GM19193 (cell line): Measurements from ENCODE around the gene ATXN2L.
A peak's percentile ranks its signal among the peaks of the same experiment; 100 is the strongest.

Experiments
- POLR2A ChIP-seq: IDR thresholded peaks from 4 replicates; pipeline ENCODE4 v1.6.1; 2011; ENCODE audit not compliant: insufficient read depth, insufficient read length; ENCODE audit errors: extremely low read depth

ATXN2L gene, protein sequence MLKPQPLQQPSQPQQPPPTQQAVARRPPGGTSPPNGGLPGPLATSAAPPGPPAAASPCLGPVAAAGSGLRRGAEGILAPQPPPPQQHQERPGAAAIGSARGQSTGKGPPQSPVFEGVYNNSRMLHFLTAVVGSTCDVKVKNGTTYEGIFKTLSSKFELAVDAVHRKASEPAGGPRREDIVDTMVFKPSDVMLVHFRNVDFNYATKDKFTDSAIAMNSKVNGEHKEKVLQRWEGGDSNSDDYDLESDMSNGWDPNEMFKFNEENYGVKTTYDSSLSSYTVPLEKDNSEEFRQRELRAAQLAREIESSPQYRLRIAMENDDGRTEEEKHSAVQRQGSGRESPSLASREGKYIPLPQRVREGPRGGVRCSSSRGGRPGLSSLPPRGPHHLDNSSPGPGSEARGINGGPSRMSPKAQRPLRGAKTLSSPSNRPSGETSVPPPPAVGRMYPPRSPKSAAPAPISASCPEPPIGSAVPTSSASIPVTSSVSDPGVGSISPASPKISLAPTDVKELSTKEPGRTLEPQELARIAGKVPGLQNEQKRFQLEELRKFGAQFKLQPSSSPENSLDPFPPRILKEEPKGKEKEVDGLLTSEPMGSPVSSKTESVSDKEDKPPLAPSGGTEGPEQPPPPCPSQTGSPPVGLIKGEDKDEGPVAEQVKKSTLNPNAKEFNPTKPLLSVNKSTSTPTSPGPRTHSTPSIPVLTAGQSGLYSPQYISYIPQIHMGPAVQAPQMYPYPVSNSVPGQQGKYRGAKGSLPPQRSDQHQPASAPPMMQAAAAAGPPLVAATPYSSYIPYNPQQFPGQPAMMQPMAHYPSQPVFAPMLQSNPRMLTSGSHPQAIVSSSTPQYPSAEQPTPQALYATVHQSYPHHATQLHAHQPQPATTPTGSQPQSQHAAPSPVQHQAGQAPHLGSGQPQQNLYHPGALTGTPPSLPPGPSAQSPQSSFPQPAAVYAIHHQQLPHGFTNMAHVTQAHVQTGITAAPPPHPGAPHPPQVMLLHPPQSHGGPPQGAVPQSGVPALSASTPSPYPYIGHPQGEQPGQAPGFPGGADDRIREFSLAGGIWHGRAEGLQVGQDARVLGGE

DNA sequence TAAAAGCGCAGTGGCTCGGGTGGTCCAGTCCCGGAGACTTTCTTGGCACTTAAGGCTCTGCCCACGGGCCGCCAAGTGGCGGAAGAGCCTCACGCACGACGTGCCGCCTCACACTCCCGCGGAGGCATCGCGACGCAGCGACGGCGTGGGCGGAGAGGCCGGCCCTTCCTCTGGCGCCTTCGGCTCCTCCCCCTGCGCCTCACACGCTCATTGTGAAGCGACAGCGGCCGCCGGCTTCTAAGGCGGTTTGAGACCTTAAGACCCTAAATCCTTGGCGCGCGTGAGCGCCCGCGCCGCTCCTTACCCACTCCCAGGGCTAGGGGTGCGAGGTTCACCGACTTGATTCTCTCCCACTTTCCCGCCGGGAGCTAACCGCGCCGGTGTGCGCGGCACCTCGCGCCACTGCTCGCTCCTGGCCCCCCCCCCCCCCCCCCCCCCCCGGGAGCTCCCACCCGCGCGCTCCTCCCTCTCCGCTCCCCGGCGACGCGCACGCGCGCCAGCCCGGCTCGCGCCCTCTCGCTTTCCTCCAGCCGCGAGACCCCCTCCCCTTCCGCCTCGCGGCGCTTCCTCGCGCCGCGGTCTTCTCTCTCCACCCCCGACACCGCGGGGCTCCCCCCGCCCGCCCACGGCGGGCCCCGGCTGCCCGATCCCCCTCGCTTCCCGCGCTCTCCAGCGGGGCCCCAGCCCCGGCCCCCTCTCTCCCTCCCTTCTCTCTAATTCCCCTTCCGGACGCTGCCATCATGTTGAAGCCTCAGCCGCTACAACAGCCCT lies at the start of gene ATXN2L:
Gene ATXN2L (plus strand): TSS at position 480 of the 771 bp plus-strand sequence. CDS start 261 bp downstream, at position 741.
- TF ChIP-seq POLR2A, result peak; percentile 97

DNA sequence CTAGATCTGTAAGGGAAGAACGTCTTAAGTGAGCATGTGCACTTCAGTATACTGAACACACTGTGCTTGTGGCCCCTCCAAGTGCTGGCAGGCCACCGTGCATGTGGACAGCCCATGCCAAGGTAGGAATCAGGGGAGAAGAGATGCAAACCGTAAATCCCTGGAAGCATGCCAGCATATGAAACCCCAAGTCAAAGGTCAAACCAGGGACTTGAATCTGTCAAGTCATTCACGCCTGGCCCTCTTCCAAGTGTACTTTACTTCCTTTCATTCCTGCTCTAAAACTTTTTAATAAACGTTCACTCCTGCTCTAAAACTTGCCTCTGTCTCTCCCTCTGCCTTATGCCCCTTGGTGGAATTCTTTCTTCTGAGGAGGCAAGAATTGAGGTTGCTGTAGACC lies 2.8 kb upstream of the ATXN2L start:
- no peak for TF ChIP-seq POLR2A

DNA sequence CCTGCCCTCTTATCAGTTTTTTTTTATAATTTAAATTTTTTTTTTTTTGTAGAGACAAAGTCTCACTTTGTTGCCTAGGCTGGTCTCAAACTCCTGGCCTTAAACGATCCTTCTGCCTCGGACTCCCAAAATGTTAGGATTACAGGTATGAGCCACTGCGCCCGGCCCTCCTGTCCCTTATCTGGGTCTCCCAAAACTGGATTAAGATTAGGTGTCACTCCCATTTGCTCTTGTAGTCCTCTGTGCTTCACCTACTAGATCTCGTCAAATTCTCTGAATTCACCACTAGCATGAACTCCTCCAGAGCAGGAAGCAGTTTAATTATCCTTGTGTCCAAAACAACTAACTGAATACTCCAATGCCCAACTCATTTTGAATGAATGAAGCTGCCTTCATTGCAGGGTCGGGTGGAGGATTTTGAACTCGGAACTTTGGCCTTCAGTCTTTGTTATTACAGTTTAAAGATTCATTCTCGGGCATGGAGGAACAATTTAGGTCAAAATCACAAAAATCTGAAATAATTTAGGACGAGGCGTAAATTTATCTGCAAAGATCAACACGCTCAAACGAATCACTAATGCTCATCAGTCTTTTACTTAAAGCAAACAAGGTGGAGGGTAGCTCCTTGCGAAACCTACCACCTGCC lies 802 bp upstream of the ATXN2L start:
- no peak for TF ChIP-seq POLR2A

DNA sequence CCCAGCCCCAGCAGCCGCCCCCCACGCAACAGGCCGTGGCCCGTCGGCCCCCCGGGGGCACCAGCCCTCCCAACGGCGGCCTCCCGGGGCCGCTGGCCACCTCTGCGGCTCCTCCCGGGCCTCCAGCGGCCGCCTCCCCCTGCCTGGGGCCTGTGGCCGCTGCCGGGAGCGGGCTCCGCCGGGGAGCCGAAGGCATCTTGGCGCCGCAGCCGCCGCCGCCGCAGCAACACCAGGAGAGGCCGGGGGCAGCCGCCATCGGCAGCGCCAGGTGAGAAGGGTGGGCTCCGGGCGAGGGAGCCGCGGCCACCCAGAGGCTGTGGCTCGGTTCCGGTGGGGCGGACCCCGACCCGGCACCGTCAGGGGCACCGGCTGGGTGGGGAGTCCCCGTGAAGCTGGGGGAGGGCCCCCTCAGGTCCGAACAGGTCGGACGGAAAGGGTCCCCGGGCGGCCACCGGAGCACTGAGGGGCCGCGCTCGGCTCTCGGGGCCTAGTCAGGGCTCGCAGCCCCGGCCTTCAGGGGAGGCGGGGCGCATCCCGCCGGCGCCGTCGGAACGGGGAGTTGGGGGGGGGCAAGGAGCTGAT lies 583 bp downstream of the ATXN2L start:
- peak; percentile 26 for TF ChIP-seq POLR2A

DNA sequence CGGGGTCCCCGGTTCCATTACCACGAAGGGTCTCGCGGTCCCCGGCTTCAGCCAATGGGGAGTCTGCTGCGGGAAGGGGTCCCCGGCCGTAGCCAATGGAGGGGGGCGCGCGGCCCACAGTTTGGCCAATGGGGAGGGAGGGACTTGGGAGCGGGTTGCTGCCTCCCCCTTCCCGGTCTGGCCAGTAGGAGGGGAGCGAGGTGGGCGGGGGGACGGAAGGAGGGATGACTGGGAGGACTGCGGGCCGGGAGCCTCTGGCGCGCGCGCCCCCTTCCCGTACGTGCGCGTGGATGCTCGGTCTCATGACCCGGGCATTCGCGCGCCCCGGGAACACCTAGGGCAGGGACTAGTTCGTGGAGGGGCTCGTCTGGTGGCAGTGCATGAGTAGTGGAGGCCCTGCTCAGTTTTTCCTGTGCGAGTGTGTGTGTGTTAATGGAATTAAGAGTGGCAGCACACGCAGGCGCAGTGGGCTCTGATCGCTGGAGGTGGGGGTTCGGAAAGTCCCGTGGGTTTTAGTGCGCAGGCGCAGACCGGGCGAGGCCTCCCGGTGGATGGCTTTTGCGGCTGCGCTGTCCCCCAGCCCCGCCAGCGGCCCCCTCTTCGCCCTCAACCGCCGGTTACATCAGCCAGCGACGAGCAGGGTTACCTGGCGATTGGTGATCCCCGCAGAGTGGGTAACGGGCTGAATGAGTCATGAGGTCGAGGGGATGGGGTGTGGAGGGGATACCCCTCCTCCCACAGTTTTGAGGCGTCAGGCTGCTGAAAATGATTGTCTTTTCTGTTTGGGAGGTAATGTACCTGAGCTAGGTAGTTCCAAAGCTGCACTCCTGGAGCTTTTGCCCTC lies 1.3 kb downstream of the ATXN2L start:
- TF ChIP-seq POLR2A, result peak; percentile 84

DNA sequence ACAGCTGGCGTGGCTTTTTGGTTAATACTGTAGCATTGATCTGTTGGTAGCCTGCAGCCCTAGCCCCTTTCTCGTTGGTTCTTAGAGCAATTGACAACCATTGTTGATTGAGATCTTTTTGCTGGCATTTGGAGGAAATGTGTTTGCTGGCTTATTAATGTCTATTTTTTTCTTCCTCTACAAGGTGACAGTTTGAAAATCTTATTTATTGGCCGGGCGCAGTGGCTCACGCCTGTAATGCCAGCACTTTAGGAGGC lies 1.8 kb downstream of the ATXN2L start:
- TF ChIP-seq POLR2A, result no peak

DNA sequence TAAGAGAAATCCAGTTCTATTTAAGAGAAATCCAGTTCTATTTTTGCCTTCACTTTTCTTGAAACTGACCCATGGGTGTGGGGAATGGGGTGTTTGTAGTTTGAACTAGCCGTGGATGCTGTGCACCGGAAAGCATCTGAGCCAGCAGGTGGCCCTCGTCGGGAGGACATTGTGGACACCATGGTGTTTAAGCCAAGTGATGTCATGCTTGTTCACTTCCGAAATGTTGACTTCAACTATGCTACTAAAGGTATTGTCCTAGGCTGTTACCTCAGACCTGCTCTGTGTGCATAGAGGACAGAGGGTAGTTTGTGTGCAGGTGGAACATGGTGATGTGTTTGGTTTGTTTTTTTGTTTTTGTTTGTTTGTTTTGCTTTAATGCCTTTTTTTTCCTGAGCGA lies 3.3 kb downstream of the ATXN2L start:
- TF ChIP-seq POLR2A, result no peak

DNA sequence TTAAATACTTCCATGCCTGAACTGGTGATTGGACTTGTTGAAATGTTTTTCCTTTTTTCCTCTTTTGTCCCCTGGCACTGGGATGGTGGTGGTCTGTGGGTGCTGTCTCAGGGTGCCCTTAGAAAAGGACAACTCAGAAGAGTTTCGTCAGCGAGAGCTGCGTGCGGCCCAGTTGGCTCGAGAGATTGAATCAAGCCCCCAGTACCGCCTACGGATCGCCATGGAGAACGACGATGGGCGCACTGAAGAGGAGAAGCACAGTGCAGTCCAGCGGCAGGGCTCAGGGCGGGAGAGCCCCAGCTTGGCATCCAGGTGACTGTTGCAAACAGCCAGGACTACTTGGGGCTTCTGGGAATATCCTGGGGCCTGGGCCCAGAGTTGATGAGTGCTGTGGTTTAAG lies 6.9 kb downstream of the ATXN2L start:
- TF ChIP-seq POLR2A, result no peak

DNA sequence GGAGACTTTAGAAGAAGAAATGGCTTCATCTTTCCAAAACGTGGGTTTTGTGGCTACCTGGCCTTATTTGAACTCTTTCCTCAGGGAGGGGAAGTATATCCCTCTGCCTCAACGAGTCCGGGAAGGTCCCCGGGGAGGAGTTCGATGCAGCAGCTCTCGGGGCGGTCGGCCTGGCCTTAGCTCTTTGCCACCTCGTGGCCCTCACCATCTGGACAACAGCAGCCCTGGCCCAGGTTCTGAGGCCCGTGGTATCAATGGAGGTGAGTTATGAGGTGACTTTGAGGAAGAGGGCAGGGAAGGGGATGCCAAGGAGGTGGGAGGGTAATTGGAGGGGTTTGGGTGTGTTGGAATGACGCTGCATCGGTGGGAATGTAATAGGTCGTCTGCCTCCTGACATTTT lies 7.7 kb downstream of the ATXN2L start:
- no peak for TF ChIP-seq POLR2A

DNA sequence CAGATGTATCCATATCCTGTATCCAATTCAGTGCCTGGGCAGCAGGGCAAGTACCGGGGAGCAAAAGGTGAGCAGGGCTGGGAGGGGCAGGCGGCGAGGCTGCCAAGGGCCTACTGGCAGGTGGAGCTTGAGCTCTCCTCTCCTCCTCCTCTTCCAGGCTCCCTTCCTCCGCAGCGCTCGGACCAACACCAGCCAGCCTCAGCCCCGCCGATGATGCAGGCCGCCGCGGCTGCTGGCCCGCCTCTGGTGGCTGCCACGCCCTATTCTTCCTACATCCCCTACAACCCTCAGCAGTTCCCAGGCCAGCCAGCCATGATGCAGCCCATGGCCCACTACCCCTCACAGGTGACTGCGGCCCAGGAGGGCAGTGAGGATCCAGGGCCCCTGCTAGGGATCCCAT lies 11.6 kb downstream of the ATXN2L start:
- no peak for TF ChIP-seq POLR2A

DNA sequence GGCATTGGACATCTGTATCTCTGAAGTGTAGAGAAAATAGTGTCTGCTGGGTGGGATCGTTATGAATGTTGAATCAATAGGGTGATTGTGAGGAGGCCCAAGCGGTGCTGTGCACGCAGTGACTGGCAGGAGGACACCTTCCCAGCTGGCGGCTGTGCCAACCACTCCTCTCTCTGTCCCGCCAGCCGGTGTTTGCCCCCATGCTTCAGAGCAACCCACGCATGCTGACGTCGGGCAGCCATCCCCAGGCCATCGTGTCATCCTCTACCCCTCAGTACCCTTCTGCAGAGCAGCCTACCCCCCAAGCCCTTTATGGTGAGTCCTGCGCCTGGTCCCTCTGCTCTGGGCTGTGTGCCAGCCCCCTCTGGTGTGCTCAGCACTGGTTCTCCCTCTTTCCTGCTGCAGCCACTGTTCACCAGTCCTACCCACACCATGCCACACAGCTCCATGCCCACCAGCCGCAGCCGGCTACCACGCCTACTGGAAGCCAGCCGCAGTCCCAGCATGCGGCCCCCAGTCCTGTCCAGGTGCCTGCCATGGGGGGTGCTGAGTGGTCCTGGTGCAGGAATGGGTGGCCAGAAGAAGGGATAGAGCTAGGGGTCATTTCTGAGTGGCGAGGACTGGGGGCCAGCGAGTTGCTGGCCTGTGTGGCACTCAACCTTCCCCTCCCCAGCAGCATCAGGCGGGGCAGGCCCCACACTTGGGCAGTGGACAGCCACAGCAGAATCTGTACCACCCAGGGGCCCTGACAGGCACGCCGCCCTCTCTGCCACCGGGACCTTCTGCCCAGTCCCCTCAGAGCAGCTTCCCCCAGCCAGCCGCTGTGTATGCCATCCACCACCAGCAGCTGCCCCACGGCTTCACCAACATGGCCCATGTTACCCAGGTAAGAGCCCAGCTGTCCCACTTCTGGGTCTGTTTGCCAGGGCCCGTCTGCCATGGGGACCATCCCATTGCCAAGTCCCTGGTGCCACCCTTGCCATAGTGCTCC lies 12.4 kb downstream of the ATXN2L start:
- peak; percentile 18 for TF ChIP-seq POLR2A
